ENCODE results near the gene KLHL26.

DNA sequence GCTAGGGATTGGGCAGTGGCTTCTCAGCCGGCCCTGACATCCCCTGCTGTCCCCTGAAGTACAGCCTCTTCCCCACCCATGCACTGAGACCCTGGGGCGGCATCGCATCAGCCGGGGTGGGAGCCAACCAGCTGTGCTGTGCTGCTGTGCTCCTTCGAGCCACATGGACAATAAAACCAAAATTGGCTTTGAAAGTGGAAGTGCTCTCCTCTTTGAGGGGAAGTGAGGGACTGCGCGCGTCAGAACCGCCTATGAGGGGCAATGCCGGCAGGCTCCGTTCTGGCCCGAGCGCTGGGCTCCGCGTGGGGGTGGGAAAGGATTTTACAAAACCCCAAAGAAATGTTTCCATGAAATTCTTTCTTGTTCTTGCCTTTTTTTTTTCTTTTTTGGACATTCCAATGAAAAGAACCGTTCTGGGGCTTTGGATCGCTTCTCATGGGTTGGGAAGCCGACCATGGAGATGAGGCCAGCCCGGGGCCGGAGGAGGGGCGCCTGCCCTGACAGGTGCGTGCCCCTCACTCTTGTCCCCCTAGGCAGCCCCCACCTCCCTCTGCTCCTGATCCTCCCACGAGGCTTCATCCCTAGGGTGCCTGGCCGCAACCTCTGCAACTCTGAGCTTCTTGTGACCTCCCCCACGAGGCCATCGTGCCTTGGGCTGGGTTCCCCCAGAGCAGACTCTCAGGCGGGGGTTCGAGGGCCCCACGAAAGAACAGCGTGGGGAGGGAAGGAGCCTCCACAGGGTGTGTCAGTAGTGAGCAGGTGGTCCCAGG, 22.6 kb downstream of the KLHL26 start:
- TF ChIP-seq CTCF (IDR thresholded peaks at IDR 0.05) (no peak), POLR2A (IDR thresholded peaks at IDR 0.05) (no peak)
